Panc1 (cell line): Measurements from ENCODE around the gene ZDHHC14. TPM values are rescaled to one million over a fixed set of nuclear protein-coding genes. Genes with fewer than 3 reads are reported as not detected.

Experiments
- ATAC-seq: fragments of 200-7000 bp; cut with Tn5 transposase; 2 replicates; pipeline ENCODE4 v1.9.1; 2020; ENCODE audit warnings: mild to moderate bottlenecking, moderate library complexity
- BruUV-seq: library from RNA; stranded (reverse); fragments of 400-500 nt; replicated peaks from 2 replicates; lab custom pipeline; 2021; lab: Mats Ljungman, UMichigan
- CTCF ChIA-PET: fragments of 300-600 bp; sonication (Branson Sonifier 250); formaldehyde crosslinking; loops from one replicate; lab custom pipeline; 2022; ENCODE audit warnings: antibody characterized with exemption; lab: Charles Lee
- POLR2A ChIA-PET: fragments of 300-600 bp; sonication (Branson Sonifier 250); formaldehyde crosslinking; loops from one replicate; lab custom pipeline; 2022; ENCODE audit warnings: antibody characterized with exemption; lab: Charles Lee
- DNase-seq: peaks from one replicate; pipeline ENCODE4 v3.0.0-alpha.2; 2010; ENCODE audit warnings: low read depth, low spot score
- H3K27ac ChIP-seq: 2 replicates; pipeline ENCODE4 v1.5.1; 2011; ENCODE audit warnings: mild to moderate bottlenecking, low read length, inconsistent platforms
- H3K27me3 ChIP-seq: fragments of 200-500 bp; sonication (Bioruptor generic); 2 replicates; pipeline ENCODE4 v1.6.0; 2014; ENCODE audit warnings: low read length, inconsistent platforms; ENCODE audit not compliant: control insufficient read depth, insufficient read depth
- H3K36me3 ChIP-seq: fragments of 200-500 bp; sonication (Bioruptor generic); 2 replicates; pipeline ENCODE4 v1.5.1; 2014; ENCODE audit warnings: inconsistent platforms, mild to moderate bottlenecking, low read length, moderate library complexity; ENCODE audit not compliant: control insufficient read depth, insufficient read depth
- H3K4me1 ChIP-seq: 2 replicates; pipeline ENCODE4 v1.5.1; 2011; ENCODE audit warnings: inconsistent platforms, mild to moderate bottlenecking, low read length, moderate library complexity; ENCODE audit not compliant: control insufficient read depth, insufficient read depth
- H3K4me3 ChIP-seq, 2 experiments: 2 replicates each; pipeline ENCODE4 v1.5.1; 2011 to 2012; ENCODE audit warnings: low read depth in 2 of 2, low read length in 2 of 2, mild to moderate bottlenecking in 2 of 2, inconsistent platforms in 1 of 2, moderate library complexity in 1 of 2
- H3K9me3 ChIP-seq: fragments of 200-500 bp; sonication (Bioruptor generic); 2 replicates; pipeline ENCODE4 v1.5.1; 2014; ENCODE audit warnings: low read depth, mild to moderate bottlenecking, inconsistent platforms, low read length, moderate library complexity; ENCODE audit not compliant: control insufficient read depth, insufficient read depth
- CTCF ChIP-seq: fragments of 450-650 bp; IDR thresholded peaks from 2 replicates; pipeline ENCODE4 v1.5.1; 2017; ENCODE audit warnings: mild to moderate bottlenecking
- POLR2AphosphoS5 ChIP-seq: IDR thresholded peaks from 2 replicates; pipeline ENCODE4 v1.6.1; 2012; ENCODE audit warnings: mild to moderate bottlenecking, low read depth, low read length, moderate library complexity
- REST ChIP-seq, 2 experiments: IDR thresholded peaks; 2 replicates each; pipeline ENCODE4 v1.6.1; 2011 to 2012; ENCODE audit warnings: low read depth in 2 of 2, control low read depth in 1 of 2, low read length in 1 of 2, mild to moderate bottlenecking in 1 of 2, moderate library complexity in 1 of 2; ENCODE audit not compliant: insufficient read depth in 1 of 2
- SIN3A ChIP-seq: IDR thresholded peaks from 2 replicates; pipeline ENCODE4 v1.6.1; 2012; ENCODE audit warnings: low read depth, mild to moderate bottlenecking, low read length, moderate library complexity, borderline replicate concordance; ENCODE audit not compliant: insufficient read depth
- TCF7L2 ChIP-seq: IDR thresholded peaks from 2 replicates; pipeline ENCODE4 v1.6.1; 2011; ENCODE audit warnings: mild to moderate bottlenecking, low read depth, low read length, inconsistent platforms
- in situ Hi-C: cut with HindIII; loops from 2 replicates; pipeline ENCODE4 v1.10.0; 2016; ENCODE audit warnings: low sequenced_read_pairs, low pct_unique_long_range_greater_than_20kb
- intact Hi-C: fragments of 100-400 bp; cut with micrococcal nuclease; formaldehyde crosslinking; loops from one replicate; pipeline ENCODE4 v1.10.0; 2022; ENCODE audit not compliant: unreplicated experiment
- total RNA-seq: library from RNA; stranded (reverse); gene quantifications from one replicate; pipeline ENCODE4 v1.2.1, GENCODE V29; 2021; ENCODE audit not compliant: unreplicated experiment

The ZDHHC14 gene
- total RNA-seq, 1 experiment from 2014 or later, result 19.9 TPM

GRCh38 chr6:157674061-157674460 lies 293.1 kb downstream of the ZDHHC14 start:
- TF ChIP-seq TCF7L2, result no peak

GRCh38 chr6:157675831-157676230 lies 294.8 kb downstream of the ZDHHC14 start:
- ChIA-PET POLR2A (no interaction called here), CTCF (no interaction called here)
- no peak overlapping the region for H3K4me3 ChIP-seq
- H3K36me3 ChIP-seq, result no peaks in the 10 kb centered on the region
- no TSS peak for BruUV-seq
- in situ Hi-C loops (no loop called here), intact Hi-C loops (no loop called here)
- H3K9me3 ChIP-seq, result no peaks in the 10 kb centered on the region
- DNase-seq, result no peak
- H3K27me3 ChIP-seq, result no peaks in the 10 kb centered on the region
- ATAC-seq, result no peak
- no peaks in the 10 kb centered on the region for H3K4me1 ChIP-seq
- no peak overlapping the region for H3K27ac ChIP-seq
- TF ChIP-seq POLR2AphosphoS5 (no peak), TCF7L2 (no peak), REST (IDR thresholded peaks at IDR 0.05; ENCODE audit: insufficient read depth in 1 of 2, low read depth in 2 of 2, low read length in 1 of 2) (no peak), CTCF (no peak), SIN3A (no peak)

More at GRCh38 chr6:157674061-157674460, 293.1 kb downstream of the ZDHHC14 start:
- in situ Hi-C loops (loop anchor here (25.0 kb wide), 1 partner anchor 362 kb away; the partner anchor contains the start of gene TMEM242), intact Hi-C loops (no loop called here)
- POLR2A ChIA-PET, result no interaction called here
- DNase-seq, result no peak
- peaks cover 9% of the 10 kb centered on the region for H3K4me1 ChIP-seq
- no peak for ATAC-seq
- H3K9me3 ChIP-seq, result no peaks in the 10 kb centered on the region
- no peaks in the 10 kb centered on the region for H3K27me3 ChIP-seq
- no peaks in the 10 kb centered on the region for H3K36me3 ChIP-seq
- CTCF ChIA-PET, result no interaction called here
- H3K27ac ChIP-seq, result no peak overlapping the region
- no peak overlapping the region for H3K4me3 ChIP-seq
- BruUV-seq, result no TSS peak

- intact Hi-C loops, result no loop called here
- no peak overlapping the region for H3K4me3 ChIP-seq
- TF ChIP-seq CTCF (no peak), SIN3A (no peak), REST (IDR thresholded peaks at IDR 0.05; ENCODE audit: insufficient read depth in 1 of 2, low read depth in 2 of 2, low read length in 1 of 2) (no peak), TCF7L2 (no peak), POLR2AphosphoS5 (no peak)
- in situ Hi-C loops, result no loop called here
- ChIA-PET CTCF (no interaction called here), POLR2A (no interaction called here)
- no peak for DNase-seq
- BruUV-seq, result no TSS peak
- H3K4me1 ChIP-seq, result no peaks in the 10 kb centered on the region
- no peaks in the 10 kb centered on the region for H3K9me3 ChIP-seq
- H3K36me3 ChIP-seq, result no peaks in the 10 kb centered on the region
- ATAC-seq, result no peak
- H3K27ac ChIP-seq, result no peak overlapping the region
- no peaks in the 10 kb centered on the region for H3K27me3 ChIP-seq
Observed at GRCh38 chr6:157676241-157676640, 295.3 kb downstream of the ZDHHC14 start.
